H9 (cell line): ENCODE data around the gene PTTG1IP. TPM values are rescaled to one million over a fixed set of nuclear protein-coding genes. Genes with fewer than 3 reads are reported as not detected.
"Not testable (repeated sequence)": the region's sequence is repeated elsewhere in the genome, so short reads cannot be mapped to it uniquely, and the experiment has no call there.

Source experiments
- DNase-seq: peaks from one replicate; pipeline ENCODE4 v3.0.0-alpha.2; 2017
- H2AFZ ChIP-seq: one replicate; pipeline ENCODE4 v1.6.1; 2013; ENCODE audit warnings: mild to moderate bottlenecking, low read length, control low read depth, moderate library complexity
- H2AK5ac ChIP-seq: 2 replicates; pipeline ENCODE4 v1.6.1; 2013; ENCODE audit warnings: low read length, control low read depth, mixed read lengths; ENCODE audit not compliant: insufficient read length
- H2BK120ac ChIP-seq: one replicate; pipeline ENCODE4 v1.6.1; 2013; ENCODE audit warnings: low read depth, mild to moderate bottlenecking, low read length, control low read depth, inconsistent platforms; ENCODE audit not compliant: poor library complexity, severe bottlenecking
- H2BK12ac ChIP-seq: 2 replicates; pipeline ENCODE4 v1.6.1; 2013; ENCODE audit warnings: low read length, control low read depth, mixed read lengths, low read depth; ENCODE audit not compliant: insufficient read length
- H2BK15ac ChIP-seq: 2 replicates; pipeline ENCODE4 v1.6.1; 2013; ENCODE audit warnings: low read depth, low read length, control low read depth
- H2BK20ac ChIP-seq: one replicate; pipeline ENCODE4 v1.6.1; 2013; ENCODE audit warnings: low read depth, mild to moderate bottlenecking, low read length, control low read depth, inconsistent platforms; ENCODE audit not compliant: poor library complexity, severe bottlenecking
- H2BK5ac ChIP-seq: 2 replicates; pipeline ENCODE4 v1.6.1; 2013; ENCODE audit warnings: low read length, control low read depth, mixed read lengths; ENCODE audit not compliant: insufficient read length
- H3K14ac ChIP-seq: 2 replicates; pipeline ENCODE4 v1.6.1; 2013; ENCODE audit warnings: low read length, control low read depth; ENCODE audit not compliant: insufficient read depth
- H3K18ac ChIP-seq: 2 replicates; pipeline ENCODE4 v1.6.1; 2013; ENCODE audit warnings: low read depth, mild to moderate bottlenecking, mixed read lengths, low read length, control low read depth; ENCODE audit not compliant: insufficient read length
- H3K23ac ChIP-seq: 2 replicates; pipeline ENCODE4 v1.6.1; 2013; ENCODE audit warnings: low read length, control low read depth, mixed read lengths, low read depth; ENCODE audit not compliant: insufficient read length
- H3K23me2 ChIP-seq: 2 replicates; pipeline ENCODE4 v1.6.1; 2013; ENCODE audit warnings: low read depth, mild to moderate bottlenecking, mixed read lengths, low read length, control low read depth; ENCODE audit not compliant: insufficient read length, poor library complexity, severe bottlenecking
- H3K27ac ChIP-seq: 2 replicates; pipeline ENCODE4 v1.5.1; 2013; ENCODE audit warnings: low read length, control low read depth, mixed read lengths, low read depth; ENCODE audit not compliant: insufficient read length
- H3K27me3 ChIP-seq: 2 replicates; pipeline ENCODE4 v1.6.1; 2013; ENCODE audit warnings: low read length, control low read depth, inconsistent platforms; ENCODE audit not compliant: insufficient read depth
- H3K4ac ChIP-seq: 2 replicates; pipeline ENCODE4 v1.6.1; 2013; ENCODE audit warnings: low read depth, mild to moderate bottlenecking, control low read depth, inconsistent platforms, low read length, moderate library complexity
- H3K4me1 ChIP-seq: 2 replicates; pipeline ENCODE4 v1.6.1; 2013; ENCODE audit warnings: low read length, control low read depth, inconsistent platforms; ENCODE audit not compliant: insufficient read depth
- H3K4me2 ChIP-seq: 2 replicates; pipeline ENCODE4 v1.6.1; 2013; ENCODE audit warnings: low read length, control low read depth, mixed read lengths; ENCODE audit not compliant: insufficient read length, insufficient read depth
- H3K56ac ChIP-seq: 2 replicates; pipeline ENCODE4 v1.6.1; 2013; ENCODE audit warnings: low read depth, mild to moderate bottlenecking, mixed read lengths, low read length, control low read depth; ENCODE audit not compliant: insufficient read length
- H3K79me1 ChIP-seq: 2 replicates; pipeline ENCODE4 v1.6.1; 2013; ENCODE audit warnings: low read depth, mild to moderate bottlenecking, moderate library complexity, low read length, control low read depth, inconsistent platforms; ENCODE audit not compliant: insufficient read depth, poor library complexity, severe bottlenecking
- H3K79me2 ChIP-seq: 2 replicates; pipeline ENCODE4 v1.6.1; 2013; ENCODE audit warnings: low read length, control low read depth, inconsistent platforms; ENCODE audit not compliant: insufficient read depth
- H3K9ac ChIP-seq: 2 replicates; pipeline ENCODE4 v1.6.1; 2013; ENCODE audit warnings: low read length, control low read depth, mixed read lengths; ENCODE audit not compliant: insufficient read length; ENCODE audit errors: extremely low read depth
- H3K9me3 ChIP-seq: one replicate; pipeline ENCODE4 v1.6.1; 2013; ENCODE audit warnings: low read depth, low read length, inconsistent platforms; ENCODE audit not compliant: control insufficient read depth
- H3T11ph ChIP-seq: one replicate; pipeline ENCODE4 v1.6.1; 2013; ENCODE audit warnings: mild to moderate bottlenecking, low read length, control low read depth, inconsistent platforms
- H4K20me1 ChIP-seq: one replicate; pipeline ENCODE4 v1.6.1; 2013; ENCODE audit not compliant: control insufficient read depth, insufficient read length, insufficient read depth
- H4K5ac ChIP-seq: 2 replicates; pipeline ENCODE4 v1.6.1; 2013; ENCODE audit warnings: low read depth, mild to moderate bottlenecking, mixed read lengths, low read length, control low read depth; ENCODE audit not compliant: insufficient read length
- H4K8ac ChIP-seq: replicated peaks from 2 replicates; pipeline ENCODE4 v1.6.1; 2013; ENCODE audit warnings: low read length, control low read depth, mixed read lengths, low read depth; ENCODE audit not compliant: insufficient read length
- H4K91ac ChIP-seq: 2 replicates; pipeline ENCODE4 v1.6.1; 2013; ENCODE audit warnings: low read depth, mild to moderate bottlenecking, moderate library complexity, mixed read lengths, low read length, control low read depth; ENCODE audit not compliant: insufficient read length
- H3K27ac Mint-ChIP-seq, 3 experiments: 2 replicates in 2 of 3; 3 replicates in 1 of 3; pipeline ENCODE4 v1.8.0; 2020 to 2021; ENCODE audit warnings: mixed read lengths in 3 of 3, mild to moderate bottlenecking in 1 of 3, moderate library complexity in 1 of 3
- H3K27me3 Mint-ChIP-seq: 2 replicates; pipeline ENCODE4 v1.8.0; 2021; ENCODE audit warnings: low read depth, mild to moderate bottlenecking, moderate library complexity, mixed read lengths
- H3K36me3 Mint-ChIP-seq, 3 experiments: 2 replicates in 2 of 3; 3 replicates in 1 of 3; pipeline ENCODE4 v1.8.0; 2020 to 2021; ENCODE audit warnings: low read depth in 3 of 3, mixed read lengths in 3 of 3; ENCODE audit not compliant: insufficient read depth in 1 of 3
- H3K4me1 Mint-ChIP-seq, 2 experiments: 2 replicates each; pipeline ENCODE4 v1.8.0; 2020; ENCODE audit warnings: mixed read lengths in 2 of 2
- H3K4me3 Mint-ChIP-seq, 2 experiments: 2 replicates in 1 of 2; 3 replicates in 1 of 2; pipeline ENCODE4 v1.8.0; 2020 to 2021; ENCODE audit warnings: mild to moderate bottlenecking in 2 of 2, mixed read lengths in 2 of 2, moderate library complexity in 1 of 2
- H3K9me3 Mint-ChIP-seq, 2 experiments: 2 replicates in 1 of 2; 3 replicates in 1 of 2; pipeline ENCODE4 v1.8.0; 2020; ENCODE audit warnings: mild to moderate bottlenecking in 2 of 2, mixed read lengths in 2 of 2, moderate library complexity in 1 of 2
- whole genome bisulfite sequencing: extraction: QIAGEN DNeasy Blood & Tissue Kit; methylation state at CpG from one replicate; pipeline ENCODE4 v1.1.7; 2013; ENCODE audit warnings: missing lambda C conversion rate, low lambda C conversion rate, mixed read lengths; ENCODE audit not compliant: insufficient read length; ENCODE audit errors: extremely low coverage; 5-methylcytosine and 5-hydroxymethylcytosine counted together
- total RNA-seq: library from RNA; stranded (reverse); gene quantifications from 2 replicates; pipeline ENCODE4 v1.2.1, GENCODE V29; 2021
- TF ChIP-seq, protein P1 (sequence below): fragments of 200-600 bp; sonication (generic); conservative IDR thresholded peaks from 3 replicates; pipeline ENCODE4 v1.8.0; 2021; ENCODE audit warnings: antibody characterized with exemption, mild to moderate bottlenecking

Gene PTTG1IP
- total RNA-seq, 1 experiment from 2014 or later: 107 TPM

DNA sequence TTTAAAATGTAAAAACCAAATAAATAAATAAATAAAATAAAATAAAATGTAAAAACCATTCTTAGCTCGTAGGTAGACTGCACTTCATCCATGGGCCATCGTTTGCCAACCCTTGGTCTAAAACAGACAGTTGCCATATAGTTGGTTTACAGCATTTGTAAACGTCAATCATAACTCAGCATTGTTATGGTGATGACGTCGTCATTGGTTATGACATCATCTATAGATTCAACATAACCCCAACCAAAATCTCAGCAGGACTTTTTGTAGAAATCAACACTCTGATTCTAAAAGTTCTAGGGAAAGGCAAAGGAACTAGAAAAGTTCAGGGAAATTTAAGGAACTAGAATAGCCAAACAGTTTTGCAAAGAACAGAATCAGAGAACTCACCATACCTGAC lies 39.8 kb downstream of the PTTG1IP start:
- no peak overlapping the region for H2BK12ac ChIP-seq
- H3K79me1 ChIP-seq: no peaks in the 10 kb centered on the region
- no peak overlapping the region for H3K4me3 Mint-ChIP-seq
- H3K9me3 ChIP-seq: peaks cover 4% of the 10 kb centered on the region
- H2BK20ac ChIP-seq: no peak overlapping the region
- peaks cover 8 to 12% of the 10 kb centered on the region in 2 experiments for H3K9me3 Mint-ChIP-seq
- H3K4ac ChIP-seq: no peak overlapping the region
- no CpG with 5 or more reads among the region's 5 CpGs for WGBS
- no peaks in the 10 kb centered on the region for H3K4me1 ChIP-seq
- no peak overlapping the region for H3K27ac Mint-ChIP-seq
- H3T11ph ChIP-seq: no peak overlapping the region
- H2BK5ac ChIP-seq: no peak overlapping the region
- H2AFZ ChIP-seq: no peak overlapping the region
- TF ChIP-seq, protein P1, sequence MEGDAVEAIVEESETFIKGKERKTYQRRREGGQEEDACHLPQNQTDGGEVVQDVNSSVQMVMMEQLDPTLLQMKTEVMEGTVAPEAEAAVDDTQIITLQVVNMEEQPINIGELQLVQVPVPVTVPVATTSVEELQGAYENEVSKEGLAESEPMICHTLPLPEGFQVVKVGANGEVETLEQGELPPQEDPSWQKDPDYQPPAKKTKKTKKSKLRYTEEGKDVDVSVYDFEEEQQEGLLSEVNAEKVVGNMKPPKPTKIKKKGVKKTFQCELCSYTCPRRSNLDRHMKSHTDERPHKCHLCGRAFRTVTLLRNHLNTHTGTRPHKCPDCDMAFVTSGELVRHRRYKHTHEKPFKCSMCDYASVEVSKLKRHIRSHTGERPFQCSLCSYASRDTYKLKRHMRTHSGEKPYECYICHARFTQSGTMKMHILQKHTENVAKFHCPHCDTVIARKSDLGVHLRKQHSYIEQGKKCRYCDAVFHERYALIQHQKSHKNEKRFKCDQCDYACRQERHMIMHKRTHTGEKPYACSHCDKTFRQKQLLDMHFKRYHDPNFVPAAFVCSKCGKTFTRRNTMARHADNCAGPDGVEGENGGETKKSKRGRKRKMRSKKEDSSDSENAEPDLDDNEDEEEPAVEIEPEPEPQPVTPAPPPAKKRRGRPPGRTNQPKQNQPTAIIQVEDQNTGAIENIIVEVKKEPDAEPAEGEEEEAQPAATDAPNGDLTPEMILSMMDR: no peak
- peaks cover 0 to 1% (median under 1%) of the 10 kb centered on the region in 3 experiments; a peak in 4 of 7 replicates for H3K36me3 Mint-ChIP-seq
- no peak overlapping the region for H3K14ac ChIP-seq
- peaks cover 3 to 9% of the 10 kb centered on the region in 2 experiments; a peak in 2 of 4 replicates for H3K4me1 Mint-ChIP-seq
- no peak overlapping the region for H3K56ac ChIP-seq
- no peak overlapping the region for H3K4me2 ChIP-seq
- no peak overlapping the region for H4K5ac ChIP-seq
- no peak overlapping the region for H2BK120ac ChIP-seq
- H3K27me3 ChIP-seq: no peaks in the 10 kb centered on the region
- H3K27me3 Mint-ChIP-seq: peaks cover 14% of the 10 kb centered on the region
- no peak for DNase-seq
- no peak overlapping the region for H2BK15ac ChIP-seq
- H3K23me2 ChIP-seq: no peaks in the 10 kb centered on the region
- no peak overlapping the region for H3K9ac ChIP-seq
- no peak overlapping the region for H4K8ac ChIP-seq
- no peaks in the 10 kb centered on the region for H4K20me1 ChIP-seq
- H3K23ac ChIP-seq: no peak overlapping the region
- no peak overlapping the region for H4K91ac ChIP-seq
- no peak overlapping the region for H2AK5ac ChIP-seq
- no peak overlapping the region for H3K18ac ChIP-seq
- no peaks in the 10 kb centered on the region for H3K79me2 ChIP-seq
- no peak overlapping the region for H3K27ac ChIP-seq

GRCh38 chr21:44832516-44833255 lies 40.8 kb downstream of the PTTG1IP start:
- H3K56ac ChIP-seq: not testable (repeated sequence)
- no CpG with 5 or more reads among the region's 23 CpGs for WGBS

More at GRCh38 chr21:44832516-44833255, 40.8 kb downstream of the PTTG1IP start:
- not testable (repeated sequence) for H3K79me2 ChIP-seq, DNase-seq, H2BK120ac ChIP-seq, H2BK5ac ChIP-seq, H2AFZ ChIP-seq, H4K91ac ChIP-seq, H3K4ac ChIP-seq, H3K4me1 Mint-ChIP-seq, H4K20me1 ChIP-seq, H3T11ph ChIP-seq, H3K79me1 ChIP-seq, H3K23me2 ChIP-seq, H3K18ac ChIP-seq, H3K27ac ChIP-seq, H4K8ac ChIP-seq, H2AK5ac ChIP-seq, H2BK15ac ChIP-seq, H3K4me1 ChIP-seq, H3K27me3 ChIP-seq, H3K14ac ChIP-seq, H2BK20ac ChIP-seq, H3K4me3 Mint-ChIP-seq, H2BK12ac ChIP-seq, H3K9ac ChIP-seq, H3K27ac Mint-ChIP-seq, H3K4me2 ChIP-seq, H4K5ac ChIP-seq, H3K23ac ChIP-seq, H3K36me3 Mint-ChIP-seq
- peaks cover 18 to 22% of the 10 kb centered on the region in 2 experiments for H3K9me3 Mint-ChIP-seq
- peaks cover 22% of the 10 kb centered on the region for H3K27me3 Mint-ChIP-seq
- H3K9me3 ChIP-seq: peaks cover 13% of the 10 kb centered on the region
